Measurements from ENCODE around the gene EXOC4.

- TF ChIP-seq CTCF (IDR thresholded peaks at IDR 0.05) = no peak
- no peak for TF ChIP-seq POLR2A (IDR thresholded peaks at IDR 0.05; ENCODE audit: low read depth)
- no peak for TF ChIP-seq EP300 (IDR thresholded peaks at IDR 0.05)
- TF ChIP-seq POLR2AphosphoS5 (IDR thresholded peaks at IDR 0.05) = no peak
Observed at GRCh38 chr7:133735222-133735621, 482.3 kb downstream of the EXOC4 start.
